Gastrocnemius medialis (tissue), 4 donors: ENCODE data around the gene SMCHD1. TPM values are rescaled to one million over a fixed set of nuclear protein-coding genes. Genes with fewer than 3 reads are reported as not detected.
"Not testable (repeated sequence)": the region's sequence is repeated elsewhere in the genome, so short reads cannot be mapped to it uniquely, and the experiment has no call there.

Source experiments
- ATAC-seq, 2 donors: fragments of 150-250 bp; one replicate each; pipeline ENCODE4 v1.9.1; 2016
- DNase-seq, 2 donors: peaks; one replicate each; pipeline ENCODE4 v3.0.0-alpha.2; 2019
- H3K27ac ChIP-seq, 4 donors: fragments of 200-600 bp; sonication (generic); 1 replicate in 1 of 4; 2 replicates in 3 of 4; pipeline ENCODE4 v1.5.1; 2016 to 2018; ENCODE audit warnings: mild to moderate bottlenecking in 2 of 4, moderate library complexity in 1 of 4
- H3K27me3 ChIP-seq, 3 donors: fragments of 200-600 bp; sonication (generic) in 2 of 3; 1 replicate in 1 of 3; 2 replicates in 2 of 3; pipeline versions ENCODE4 v1.5.1 to v1.6.0; 2016 to 2019; ENCODE audit warnings: mild to moderate bottlenecking in 1 of 3, moderate library complexity in 1 of 3
- H3K36me3 ChIP-seq, 2 donors: fragments of 200-600 bp; sonication (generic) in 1 of 2; one replicate each; pipeline ENCODE4 v1.5.1; 2017 to 2018
- H3K4me1 ChIP-seq, 2 donors: fragments of 200-600 bp; sonication (generic) in 1 of 2; one replicate each; pipeline ENCODE4 v1.5.1; 2016 to 2017; ENCODE audit warnings: mild to moderate bottlenecking in 2 of 2
- H3K4me3 ChIP-seq, 4 donors: fragments of 200-600 bp; sonication (generic) in 3 of 4; 1 replicate in 1 of 4; 2 replicates in 3 of 4; pipeline ENCODE4 v1.5.1; 2016 to 2019; ENCODE audit warnings: mild to moderate bottlenecking in 2 of 4
- H3K9me3 ChIP-seq, 3 donors: fragments of 200-600 bp; sonication (generic) in 2 of 3; 1 replicate in 1 of 3; 2 replicates in 2 of 3; pipeline ENCODE4 v1.5.1; 2016 to 2019
- POLR2A ChIP-seq, 2 donors: fragments of 450-650 bp; IDR thresholded peaks; one replicate each; pipeline ENCODE4 v1.6.1; 2017; ENCODE audit warnings: antibody characterized with exemption in 2 of 2, mild to moderate bottlenecking in 2 of 2, moderate library complexity in 2 of 2
- in situ Hi-C, 4 donors: fragments of 200-750 bp; cut with MboI; loops; one replicate each; pipeline versions ENCODE4 v1.15.0 to v1.8.0; 2017; ENCODE audit warnings: low sequenced_read_pairs in 4 of 4
- intact Hi-C: fragments of 100-400 bp; cut with DNase I; formaldehyde crosslinking; loops from one replicate; pipeline ENCODE4 v1.15.1; 2023; ENCODE audit warnings: low total_unique reads
- total RNA-seq, 4 donors: library from RNA; depleted of rRNA; stranded (reverse); fragments of >200 nt; gene quantifications; one replicate each; pipeline versions ENCODE4 v1.1.0 to v1.2.3, GENCODE V29; 2016
- TF ChIP-seq, protein P1 (sequence below), 5 experiments: fragments of 450-650 bp in 3 of 5; fragments of 200-600 bp in 2 of 5; sonication (generic) in 2 of 5; IDR thresholded peaks in 4 of 5; conservative IDR thresholded peaks in 1 of 5; 1 replicate in 4 of 5; 2 replicates in 1 of 5; pipeline ENCODE4 v1.5.1; 2016 to 2019; ENCODE audit warnings: antibody characterized with exemption in 5 of 5, mild to moderate bottlenecking in 3 of 5, moderate library complexity in 3 of 5

The SMCHD1 gene
- total RNA-seq, 4 donors from 2014 or later = 16.2 to 43.6 (median 22.7) TPM

- no peaks in the 10 kb centered on the region for H3K9me3 ChIP-seq
- in situ Hi-C loops = no loop called here
- TF ChIP-seq POLR2A (IDR thresholded peaks at IDR 0.05) = no peak
- TF ChIP-seq, protein P1, sequence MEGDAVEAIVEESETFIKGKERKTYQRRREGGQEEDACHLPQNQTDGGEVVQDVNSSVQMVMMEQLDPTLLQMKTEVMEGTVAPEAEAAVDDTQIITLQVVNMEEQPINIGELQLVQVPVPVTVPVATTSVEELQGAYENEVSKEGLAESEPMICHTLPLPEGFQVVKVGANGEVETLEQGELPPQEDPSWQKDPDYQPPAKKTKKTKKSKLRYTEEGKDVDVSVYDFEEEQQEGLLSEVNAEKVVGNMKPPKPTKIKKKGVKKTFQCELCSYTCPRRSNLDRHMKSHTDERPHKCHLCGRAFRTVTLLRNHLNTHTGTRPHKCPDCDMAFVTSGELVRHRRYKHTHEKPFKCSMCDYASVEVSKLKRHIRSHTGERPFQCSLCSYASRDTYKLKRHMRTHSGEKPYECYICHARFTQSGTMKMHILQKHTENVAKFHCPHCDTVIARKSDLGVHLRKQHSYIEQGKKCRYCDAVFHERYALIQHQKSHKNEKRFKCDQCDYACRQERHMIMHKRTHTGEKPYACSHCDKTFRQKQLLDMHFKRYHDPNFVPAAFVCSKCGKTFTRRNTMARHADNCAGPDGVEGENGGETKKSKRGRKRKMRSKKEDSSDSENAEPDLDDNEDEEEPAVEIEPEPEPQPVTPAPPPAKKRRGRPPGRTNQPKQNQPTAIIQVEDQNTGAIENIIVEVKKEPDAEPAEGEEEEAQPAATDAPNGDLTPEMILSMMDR (IDR thresholded peaks at IDR 0.05 in 4 of 5, conservative IDR thresholded peaks at IDR 0.05 in 1 of 5) = no peak
- H3K4me1 ChIP-seq = no peaks in the 10 kb centered on the region
- intact Hi-C loops = no loop called here
- peaks cover 6 to 38% of the 10 kb centered on the region in 2 donors for H3K36me3 ChIP-seq
- H3K4me3 ChIP-seq = no peak overlapping the region
- no peak for ATAC-seq
- no peak for DNase-seq
- H3K27me3 ChIP-seq = no peaks in the 10 kb centered on the region
- no peak overlapping the region for H3K27ac ChIP-seq
Measured at GRCh38 chr18:2797951-2798350, 142.4 kb downstream of the SMCHD1 start.

DNA sequence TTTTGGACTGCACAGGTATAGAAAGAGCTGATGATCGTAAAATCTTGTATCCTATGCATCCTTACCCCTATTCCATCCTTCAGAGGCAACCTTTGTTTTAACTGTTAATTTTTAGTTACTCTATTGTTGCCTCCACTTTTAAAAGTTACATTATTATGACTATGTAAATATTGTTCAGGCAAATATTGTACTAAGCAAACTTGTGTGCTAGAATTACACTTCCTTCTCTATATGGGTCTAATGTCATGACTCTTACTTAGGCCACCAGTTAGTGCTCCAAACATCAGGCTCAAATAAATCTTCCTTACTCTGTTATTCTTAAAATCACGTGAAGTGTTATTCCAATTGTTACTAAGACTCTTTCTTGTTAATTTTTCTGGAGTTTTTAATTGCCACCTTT, 143.8 kb downstream of the SMCHD1 start:
- no peaks in the 10 kb centered on the region for H3K4me1 ChIP-seq
- intact Hi-C loops (no loop called here), in situ Hi-C loops (no loop called here)
- H3K4me3 ChIP-seq = no peak overlapping the region
- H3K9me3 ChIP-seq = no peaks in the 10 kb centered on the region
- ATAC-seq = no peak
- no peak overlapping the region for H3K27ac ChIP-seq
- DNase-seq = no peak
- peaks cover 6 to 38% of the 10 kb centered on the region in 2 donors for H3K36me3 ChIP-seq
- H3K27me3 ChIP-seq = no peaks in the 10 kb centered on the region
- TF ChIP-seq POLR2A (IDR thresholded peaks at IDR 0.05) = no peak
- TF ChIP-seq, protein P1 (IDR thresholded peaks at IDR 0.05 in 4 of 5, conservative IDR thresholded peaks at IDR 0.05 in 1 of 5) = no peak

GRCh38 chr18:2805970-2806943, 150.7 kb downstream of the SMCHD1 start:
- no peak overlapping the region for H3K4me3 ChIP-seq
- intact Hi-C loops (no loop called here), in situ Hi-C loops (no loop called here)
- no peak for TF ChIP-seq POLR2A (IDR thresholded peaks at IDR 0.05)
- TF ChIP-seq, protein P1 (IDR thresholded peaks at IDR 0.05 in 4 of 5, conservative IDR thresholded peaks at IDR 0.05 in 1 of 5) = no peak
- DNase-seq (no peak), ATAC-seq (no peak)
- H3K27me3 ChIP-seq = no peaks in the 10 kb centered on the region
- no peaks in the 10 kb centered on the region for H3K4me1 ChIP-seq
- H3K27ac ChIP-seq = no peak overlapping the region
- H3K9me3 ChIP-seq = peaks cover 0 to 2% (median 0%) of the 10 kb centered on the region in 3 donors
- H3K36me3 ChIP-seq = peaks cover 0 to 5% of the 10 kb centered on the region in 2 donors

GRCh38 chr18:2808640-2809039, 153.1 kb downstream of the SMCHD1 start:
- H3K4me3 ChIP-seq, in situ Hi-C loops, intact Hi-C loops: not testable (repeated sequence)

GRCh38 chr18:2809666-2810183, 154.2 kb downstream of the SMCHD1 start:
- DNase-seq, H3K4me3 ChIP-seq, intact Hi-C loops, in situ Hi-C loops, H3K27ac ChIP-seq, H3K9me3 ChIP-seq, H3K27me3 ChIP-seq, ATAC-seq, H3K4me1 ChIP-seq, H3K36me3 ChIP-seq: not testable (repeated sequence)

More at GRCh38 chr18:2808640-2809039, 153.1 kb downstream of the SMCHD1 start:
- not testable (repeated sequence) for ATAC-seq, H3K27me3 ChIP-seq, H3K36me3 ChIP-seq, H3K27ac ChIP-seq, H3K9me3 ChIP-seq, H3K4me1 ChIP-seq, DNase-seq
